Common myeloid progenitor, CD34-positive (primary cell): ENCODE results near the gene ATG5.
"Not testable (repeated sequence)": the region's sequence is repeated elsewhere in the genome, so short reads cannot be mapped to it uniquely, and the experiment has no call there.

Source experiments
- CTCF ChIA-PET: fragments of 350-600 bp; sonication (Branson Sonifier 250); formaldehyde crosslinking; loops from one replicate; lab custom pipeline; 2021; ENCODE audit warnings: antibody characterized with exemption; lab: Charles Lee
- POLR2A ChIA-PET: fragments of 350-600 bp; sonication (Branson Sonifier 250); formaldehyde crosslinking; loops from one replicate; lab custom pipeline; 2021; ENCODE audit warnings: antibody characterized with exemption; lab: Charles Lee
- DNase-seq, 3 donors: peaks; one replicate each; pipeline versions ENCODE4 v3.0.0 to v3.0.0-alpha.2; 2013
- H3K27ac ChIP-seq, 2 experiments: 1 replicate in 1 of 2; 2 replicates in 1 of 2; pipeline ENCODE4 v1.7.0; 2013; ENCODE audit warnings: inconsistent platforms in 2 of 2, low read length in 2 of 2, mild to moderate bottlenecking in 2 of 2, low read depth in 1 of 2, moderate library complexity in 1 of 2; ENCODE audit not compliant: severe bottlenecking in 2 of 2, insufficient read depth in 1 of 2, poor library complexity in 1 of 2
- H3K27me3 ChIP-seq, 5 experiments: replicated peaks in 2 of 5; 1 replicate in 3 of 5; 2 replicates in 2 of 5; pipeline versions ENCODE4 v1.6.1 to v1.7.0; 2013; ENCODE audit warnings: low read length in 4 of 5, mild to moderate bottlenecking in 2 of 5, moderate library complexity in 2 of 5, inconsistent platforms in 1 of 5; ENCODE audit not compliant: insufficient read depth in 5 of 5, control insufficient read depth in 4 of 5
- H3K36me3 ChIP-seq, 4 experiments: 1 replicate in 2 of 4; 2 replicates in 2 of 4; pipeline versions ENCODE4 v1.6.1 to v1.7.0; 2013; ENCODE audit warnings: low read length in 3 of 4, control low read depth in 1 of 4, mild to moderate bottlenecking in 1 of 4; ENCODE audit not compliant: control insufficient read depth in 4 of 4, insufficient read depth in 4 of 4
- H3K4me1 ChIP-seq, 4 experiments: 1 replicate in 3 of 4; 2 replicates in 1 of 4; pipeline versions ENCODE4 v1.6.1 to v1.7.1; 2013; ENCODE audit warnings: low read length in 3 of 4, mild to moderate bottlenecking in 3 of 4, control low read depth in 1 of 4, inconsistent platforms in 1 of 4, moderate library complexity in 1 of 4; ENCODE audit not compliant: control insufficient read depth in 4 of 4, insufficient read depth in 4 of 4; ENCODE audit errors: control extremely low read depth in 1 of 4
- H3K4me3 ChIP-seq, 7 experiments: 1 replicate in 4 of 7; 2 replicates in 3 of 7; pipeline versions ENCODE4 v1.5.1 to v1.7.0; 2013; ENCODE audit warnings: mild to moderate bottlenecking in 7 of 7, low read length in 6 of 7, moderate library complexity in 6 of 7, inconsistent platforms in 2 of 7, low read depth in 2 of 7, control low read depth in 1 of 7; ENCODE audit not compliant: insufficient read depth in 4 of 7, control insufficient read depth in 1 of 7; ENCODE audit errors: extremely low read depth in 1 of 7
- H3K9me3 ChIP-seq, 5 experiments: 1 replicate in 4 of 5; 2 replicates in 1 of 5; pipeline versions ENCODE4 v1.6.1 to v1.7.1; 2013; ENCODE audit warnings: low read length in 4 of 5, mild to moderate bottlenecking in 2 of 5, inconsistent platforms in 1 of 5, low read depth in 1 of 5, moderate library complexity in 1 of 5; ENCODE audit not compliant: control insufficient read depth in 4 of 5, insufficient read depth in 2 of 5; ENCODE audit errors: control extremely low read depth in 1 of 5
- WGBS: methylation state at CpG from one replicate; pipeline ENCODE4 v1.1.5; 2013; ENCODE audit not compliant: insufficient coverage; 5-methylcytosine and 5-hydroxymethylcytosine counted together

The ATG5 gene

DNA sequence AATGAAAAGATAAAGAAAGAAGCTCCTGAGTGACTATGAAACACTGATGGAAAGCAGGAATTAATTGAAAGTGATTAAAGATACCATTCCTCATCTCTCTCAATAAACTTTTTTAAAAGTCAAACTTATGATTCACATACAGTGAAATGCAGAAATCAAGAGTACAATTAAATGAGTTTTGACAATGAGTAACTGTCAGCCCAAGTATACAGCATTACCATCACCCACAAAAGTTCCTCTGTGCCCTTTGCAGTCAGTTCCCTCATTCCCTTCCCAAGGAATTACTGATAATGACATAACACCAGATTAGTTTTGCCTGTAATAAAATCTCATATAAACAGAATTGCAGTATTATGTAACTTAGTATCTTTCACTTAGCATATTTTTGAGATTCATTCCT lies 44.5 kb downstream of the ATG5 start:
- CTCF ChIA-PET = interaction anchor here (1.1 to 2.7 kb wide), 3 partner anchors 10 to 28 kb away, joined by 3 to 7 read pairs (median 5); no protein-coding TSS in a partner anchor
- POLR2A ChIA-PET = no interaction called here

DNA sequence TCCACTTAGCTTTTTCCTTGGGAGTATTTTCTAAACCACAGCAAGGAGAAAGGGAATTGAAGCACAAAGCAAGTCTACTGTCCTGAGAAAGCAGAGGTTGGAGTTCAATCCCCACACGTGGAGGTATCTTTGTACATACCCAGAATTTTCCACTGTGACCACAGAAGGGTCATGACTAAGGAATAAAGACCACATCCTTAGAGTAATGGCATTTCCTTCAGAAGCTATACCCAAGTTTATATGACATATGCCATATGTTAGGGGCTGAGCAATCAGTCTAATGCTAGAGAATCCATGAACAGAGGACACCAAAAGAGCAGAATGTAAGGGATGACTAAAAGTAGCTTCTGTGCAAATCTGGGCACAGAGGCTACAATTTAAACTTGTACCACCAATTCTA lies 46.4 kb downstream of the ATG5 start:
- DNase-seq = peak in 2 of 3 donors; percentile 40 to 58
- H3K4me3 ChIP-seq = no peak overlapping the region
- no CpG with 5 or more reads among the region's 1 CpG for WGBS
- H3K4me1 ChIP-seq = peaks cover 0 to 10% (median 7%) of the 10 kb centered on the region in 4 experiments
- no peaks in the 10 kb centered on the region for H3K27me3 ChIP-seq
- no peak overlapping the region for H3K27ac ChIP-seq
- POLR2A ChIA-PET = no interaction called here
- CTCF ChIA-PET = interaction anchor here (0.6 to 2.7 kb wide), 3 partner anchors 15 to 226 kb away, joined by 3 to 7 read pairs (median 4); no protein-coding TSS in a partner anchor
- H3K9me3 ChIP-seq = no peaks in the 10 kb centered on the region
- H3K36me3 ChIP-seq = peaks cover 0 to 16% (median 13%) of the 10 kb centered on the region in 4 experiments

More for the DNA sequence above, 44.5 kb downstream of the ATG5 start:
- H3K9me3 ChIP-seq = peaks cover 0 to 3% (median 0%) of the 10 kb centered on the region in 5 experiments
- peaks cover 0 to 10% (median 7%) of the 10 kb centered on the region in 4 experiments for H3K4me1 ChIP-seq
- H3K36me3 ChIP-seq = peaks cover 0 to 19% (median 12%) of the 10 kb centered on the region in 4 experiments
- DNase-seq = no peak
- H3K27me3 ChIP-seq = no peaks in the 10 kb centered on the region
- no peak overlapping the region for H3K27ac ChIP-seq
- H3K4me3 ChIP-seq = no peak overlapping the region

DNA sequence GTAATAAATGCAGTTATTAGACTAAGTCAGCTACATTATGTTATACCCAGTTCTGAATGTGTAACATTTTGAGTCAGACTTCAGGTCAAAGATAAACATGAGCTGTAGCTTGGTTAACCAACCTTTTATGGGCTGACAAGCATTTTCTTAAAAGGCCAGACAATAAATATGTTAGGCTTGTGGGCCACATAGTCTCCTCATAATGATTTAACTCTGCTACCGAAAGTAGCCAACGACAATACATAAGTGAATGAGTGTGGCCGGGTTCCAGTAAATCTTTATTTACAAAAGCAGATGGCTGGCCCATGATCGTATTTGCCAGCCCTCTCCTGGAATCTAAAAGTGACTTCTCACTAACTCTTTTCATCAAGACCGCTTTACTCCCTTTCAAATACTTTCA lies 49.9 kb downstream of the ATG5 start:
- Histone ChIP-seq H3K4me1 (peaks cover 0 to 11% (median 2%) of the 10 kb centered on the region in 4 experiments), H3K36me3 (peaks cover 0 to 16% (median 13%) of the 10 kb centered on the region in 4 experiments), H3K4me3 (no peak overlapping the region), H3K27ac (no peak overlapping the region), H3K9me3 (no peaks in the 10 kb centered on the region), H3K27me3 (no peaks in the 10 kb centered on the region)
- ChIA-PET POLR2A (no interaction called here), CTCF (no interaction called here)
- 100% methylated on average over 4 of the region's 5 CpGs for WGBS
- no peak for DNase-seq

DNA sequence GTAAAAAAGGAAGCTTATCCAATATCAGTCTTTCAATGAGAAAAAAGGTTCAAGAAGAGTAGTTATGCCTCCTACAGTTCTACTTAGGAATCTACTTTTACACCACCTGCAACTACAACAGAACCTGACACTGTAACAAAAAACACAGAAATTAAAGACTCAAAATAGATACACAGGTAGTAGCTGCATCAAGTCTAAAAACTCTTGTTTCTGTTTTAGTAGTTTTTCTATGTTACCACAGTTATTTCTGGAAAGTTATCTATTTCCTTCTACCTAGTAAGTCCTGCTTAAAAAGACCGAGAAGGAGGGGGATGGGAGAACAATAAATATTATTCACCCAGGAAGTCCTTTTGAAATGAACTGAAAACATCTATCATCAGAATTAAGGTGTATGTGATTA lies 52.5 kb downstream of the ATG5 start:
- Histone ChIP-seq H3K9me3 (peaks cover 0 to 6% (median 0%) of the 10 kb centered on the region in 5 experiments), H3K27ac (no peak overlapping the region), H3K4me3 (no peak overlapping the region), H3K27me3 (no peaks in the 10 kb centered on the region), H3K4me1 (peaks cover 0 to 4% (median 0%) of the 10 kb centered on the region in 4 experiments), H3K36me3 (peaks cover 0 to 10% (median 6%) of the 10 kb centered on the region in 4 experiments)
- DNase-seq = no peak
- CTCF ChIA-PET = interaction anchor here (1.5 kb wide), 2 partner anchors 11 to 15 kb away, joined by 4 read pairs; no protein-coding TSS in a partner anchor
- POLR2A ChIA-PET = no interaction called here
- no CpG with 5 or more reads among the region's 1 CpG for WGBS

DNA sequence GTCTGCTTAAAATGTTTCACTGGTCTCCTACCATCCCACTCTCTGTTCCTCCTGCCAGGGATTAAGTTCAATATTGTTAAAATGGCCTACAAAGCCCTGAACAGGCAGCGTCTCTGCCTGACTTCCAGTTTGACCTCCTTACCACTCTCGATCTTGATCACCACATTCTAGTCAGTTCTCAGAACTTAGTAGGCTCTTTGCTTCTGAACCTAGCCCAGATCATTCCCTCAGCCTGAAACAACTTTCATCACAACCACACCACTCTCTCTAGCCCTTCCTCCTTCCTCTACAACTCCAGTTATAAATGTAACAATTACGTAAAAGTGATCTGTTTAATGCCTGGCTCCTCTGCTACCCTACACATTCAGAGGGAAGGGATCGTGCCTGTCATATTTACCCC lies 53.3 kb downstream of the ATG5 start:
- Histone ChIP-seq H3K9me3 (peaks cover 0 to 6% (median 0%) of the 10 kb centered on the region in 5 experiments), H3K4me1 (peaks cover 0 to 4% (median 0%) of the 10 kb centered on the region in 4 experiments), H3K36me3 (peaks cover 0 to 8% (median 3%) of the 10 kb centered on the region in 4 experiments), H3K27me3 (no peaks in the 10 kb centered on the region), H3K27ac (no peak overlapping the region), H3K4me3 (no peak overlapping the region)
- WGBS = 97% methylated on average over 4 of the region's 4 CpGs
- ChIA-PET POLR2A (no interaction called here), CTCF (interaction anchor here (1.7 kb wide), 1 partner anchor 9 kb away, joined by 5 read pairs; no protein-coding TSS in a partner anchor)
- no peak for DNase-seq

DNA sequence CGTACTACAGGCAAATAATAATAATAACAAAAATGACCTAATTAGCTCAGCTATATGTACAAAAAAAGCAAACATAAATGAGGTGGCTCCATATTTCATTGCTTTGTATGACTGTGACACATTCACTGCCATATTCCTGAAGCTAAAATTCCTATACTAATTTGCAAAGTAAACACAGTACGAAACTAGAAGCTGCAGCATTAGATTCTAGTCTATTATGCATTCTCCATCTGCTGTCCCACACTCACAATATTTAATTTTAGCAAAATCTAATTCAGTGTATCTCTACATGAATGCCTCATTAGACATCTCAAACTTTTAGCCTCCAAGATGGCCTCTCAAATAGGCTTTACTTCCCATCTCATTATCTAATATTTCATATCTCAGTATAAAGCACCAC lies 55.1 kb downstream of the ATG5 start:
- Histone ChIP-seq H3K27me3 (no peaks in the 10 kb centered on the region), H3K27ac (no peak overlapping the region), H3K9me3 (peaks cover 0 to 11% (median 0%) of the 10 kb centered on the region in 5 experiments), H3K4me1 (peaks cover 0 to 4% (median 0%) of the 10 kb centered on the region in 4 experiments), H3K4me3 (no peak overlapping the region), H3K36me3 (peaks cover 0 to 4% (median 2%) of the 10 kb centered on the region in 4 experiments)
- ChIA-PET POLR2A (no interaction called here), CTCF (interaction anchor here (1.0 to 1.9 kb wide), 4 partner anchors 9 to 13 kb away, joined by 3 to 7 read pairs (median 6); no protein-coding TSS in a partner anchor)
- DNase-seq = no peak
- 100% methylated on average over 1 of the region's 2 CpGs for WGBS

DNA sequence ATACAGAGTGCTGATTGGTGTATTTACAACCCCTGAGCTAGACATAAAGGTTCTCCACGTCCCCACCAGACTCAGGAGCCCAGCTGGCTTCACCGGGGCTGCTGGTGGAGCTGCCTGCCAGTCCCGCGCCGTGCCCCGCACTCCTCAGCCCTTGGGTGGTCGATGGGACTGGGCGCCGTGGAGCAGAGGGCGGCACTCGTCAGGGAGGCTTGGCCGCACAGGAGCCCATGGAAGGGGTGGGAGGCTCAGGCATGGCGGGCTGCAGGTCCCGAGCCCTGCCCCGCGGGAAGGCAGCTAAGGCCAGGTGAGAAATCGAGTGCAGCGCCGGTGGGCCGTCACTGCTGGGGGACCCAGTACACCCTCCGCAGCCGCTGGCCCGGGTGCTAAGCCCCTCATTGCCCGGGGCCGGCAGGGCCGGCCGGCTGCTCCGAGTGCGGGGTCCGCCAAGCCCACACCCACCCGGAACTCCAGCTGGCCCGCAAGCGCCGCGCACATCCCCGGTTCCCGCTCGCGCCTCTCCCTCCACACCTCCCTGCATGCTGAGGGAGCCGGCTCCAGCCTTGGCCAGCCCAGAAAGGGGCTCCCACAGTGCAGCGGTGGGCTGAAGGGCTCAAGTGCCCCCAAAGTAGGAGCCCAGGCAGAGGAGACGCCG lies 56.2 kb downstream of the ATG5 start:
- 97% methylated on average over 22 of the region's 43 CpGs for WGBS
- H3K9me3 ChIP-seq = peaks cover 0 to 16% (median 0%) of the 10 kb centered on the region in 5 experiments
- H3K27ac ChIP-seq, H3K4me1 ChIP-seq, H3K4me3 ChIP-seq, POLR2A ChIA-PET, DNase-seq, H3K27me3 ChIP-seq, H3K36me3 ChIP-seq: not testable (repeated sequence)
- CTCF ChIA-PET = interaction anchor here (1.0 to 1.9 kb wide), 2 partner anchors 14 to 76 kb away, joined by 3 to 7 read pairs; no protein-coding TSS in a partner anchor
